Neuronal stem cell (in vitro differentiated cells): Measurements from ENCODE around the gene MGAT4C.

Source experiments
- DNase-seq: peaks from one replicate; pipeline ENCODE4 v3.0.0-alpha.2; 2013; ENCODE audit warnings: low spot score
- H2AFZ ChIP-seq: one replicate; pipeline ENCODE4 v1.6.1; 2013; ENCODE audit warnings: mild to moderate bottlenecking, low read length, inconsistent platforms
- H2AK5ac ChIP-seq: 2 replicates; pipeline ENCODE4 v1.6.1; 2013; ENCODE audit warnings: low read depth, mild to moderate bottlenecking, inconsistent platforms, low read length, moderate library complexity, mixed read lengths
- H2BK120ac ChIP-seq: 2 replicates; pipeline ENCODE4 v1.6.1; 2013; ENCODE audit warnings: low read depth, mild to moderate bottlenecking, inconsistent platforms, low read length, moderate library complexity, mixed read lengths
- H2BK12ac ChIP-seq: one replicate; pipeline ENCODE4 v1.6.1; 2013; ENCODE audit warnings: low read length, inconsistent platforms
- H2BK15ac ChIP-seq: 2 replicates; pipeline ENCODE4 v1.6.1; 2013; ENCODE audit warnings: mild to moderate bottlenecking, low read length, inconsistent platforms, mixed read lengths
- H2BK5ac ChIP-seq: one replicate; pipeline ENCODE4 v1.6.1; 2013; ENCODE audit warnings: inconsistent platforms, mild to moderate bottlenecking, low read length, moderate library complexity
- H3K14ac ChIP-seq: one replicate; pipeline ENCODE4 v1.6.1; 2013; ENCODE audit warnings: low read length, inconsistent platforms
- H3K18ac ChIP-seq: 2 replicates; pipeline ENCODE4 v1.6.1; 2013; ENCODE audit warnings: low read length, inconsistent platforms
- H3K23ac ChIP-seq: 2 replicates; pipeline ENCODE4 v1.6.1; 2013; ENCODE audit warnings: low read depth, mild to moderate bottlenecking, mixed read lengths, low read length, inconsistent platforms; ENCODE audit not compliant: poor library complexity
- H3K27ac ChIP-seq: replicated peaks from 3 replicates; pipeline ENCODE4 v1.5.1; 2013; ENCODE audit warnings: low read length, inconsistent platforms
- H3K27me3 ChIP-seq, 3 experiments: 2 replicates each; pipeline ENCODE4 v1.6.1; 2013; ENCODE audit warnings: low read length in 3 of 3, mild to moderate bottlenecking in 2 of 3, inconsistent platforms in 1 of 3, low read depth in 1 of 3, mixed read lengths in 1 of 3, moderate library complexity in 1 of 3; ENCODE audit not compliant: control insufficient read depth in 3 of 3, insufficient read depth in 3 of 3
- H3K36me3 ChIP-seq, 2 donors: replicated peaks in 1 of 2; 2 replicates each; pipeline ENCODE4 v1.6.1; 2013; ENCODE audit warnings: low read length in 2 of 2; ENCODE audit not compliant: control insufficient read depth in 2 of 2, insufficient read depth in 2 of 2
- H3K4ac ChIP-seq: 2 replicates; pipeline ENCODE4 v1.6.1; 2013; ENCODE audit warnings: inconsistent platforms, mild to moderate bottlenecking, low read length, moderate library complexity
- H3K4me1 ChIP-seq, 2 donors: 1 replicate in 1 of 2; 2 replicates in 1 of 2; pipeline ENCODE4 v1.6.1; 2013; ENCODE audit warnings: low read length in 2 of 2, low read depth in 1 of 2; ENCODE audit not compliant: control insufficient read depth in 2 of 2, insufficient read depth in 1 of 2
- H3K4me2 ChIP-seq: one replicate; pipeline ENCODE4 v1.6.1; 2013; ENCODE audit warnings: mild to moderate bottlenecking, low read length, inconsistent platforms; ENCODE audit not compliant: insufficient read depth, poor library complexity, severe bottlenecking
- H3K4me3 ChIP-seq, 2 donors: 2 replicates each; pipeline ENCODE4 v1.5.1; 2013; ENCODE audit warnings: low read length in 2 of 2, mild to moderate bottlenecking in 2 of 2, inconsistent platforms in 1 of 2, moderate library complexity in 1 of 2
- H3K79me1 ChIP-seq: one replicate; pipeline ENCODE4 v1.6.1; 2013; ENCODE audit warnings: low read depth, mild to moderate bottlenecking, inconsistent platforms, low read length, moderate library complexity
- H3K9ac ChIP-seq: one replicate; pipeline ENCODE4 v1.6.1; 2013; ENCODE audit warnings: mild to moderate bottlenecking, low read depth, low read length, inconsistent platforms; ENCODE audit not compliant: poor library complexity
- H3K9me3 ChIP-seq, 2 donors: replicated peaks in 1 of 2; 2 replicates each; pipeline versions ENCODE3 to v1.6.1; 2013; ENCODE audit warnings: low read length in 2 of 2, mild to moderate bottlenecking in 2 of 2, inconsistent platforms in 1 of 2, low read depth in 1 of 2, mixed read lengths in 1 of 2, moderate library complexity in 1 of 2; ENCODE audit not compliant: control insufficient read depth in 2 of 2, insufficient read depth in 1 of 2
- H4K8ac ChIP-seq: one replicate; pipeline ENCODE4 v1.6.1; 2013; ENCODE audit warnings: low read depth, mild to moderate bottlenecking, inconsistent platforms, low read length, moderate library complexity
- H4K91ac ChIP-seq: one replicate; pipeline ENCODE4 v1.6.1; 2013; ENCODE audit warnings: low read length, low read depth, mild to moderate bottlenecking, inconsistent platforms; ENCODE audit not compliant: poor library complexity
- WGBS, 2 donors: extraction: QIAGEN DNeasy Blood & Tissue Kit; methylation state at CpG; one replicate each; pipeline ENCODE4 v1.1.7; 2013; ENCODE audit warnings: missing lambda C conversion rate in 2 of 2, mixed read lengths in 1 of 2; ENCODE audit not compliant: insufficient read length in 2 of 2, insufficient replicate concordance in 1 of 2; ENCODE audit errors: extremely low coverage in 2 of 2; 5-methylcytosine and 5-hydroxymethylcytosine counted together

MGAT4C gene

DNA sequence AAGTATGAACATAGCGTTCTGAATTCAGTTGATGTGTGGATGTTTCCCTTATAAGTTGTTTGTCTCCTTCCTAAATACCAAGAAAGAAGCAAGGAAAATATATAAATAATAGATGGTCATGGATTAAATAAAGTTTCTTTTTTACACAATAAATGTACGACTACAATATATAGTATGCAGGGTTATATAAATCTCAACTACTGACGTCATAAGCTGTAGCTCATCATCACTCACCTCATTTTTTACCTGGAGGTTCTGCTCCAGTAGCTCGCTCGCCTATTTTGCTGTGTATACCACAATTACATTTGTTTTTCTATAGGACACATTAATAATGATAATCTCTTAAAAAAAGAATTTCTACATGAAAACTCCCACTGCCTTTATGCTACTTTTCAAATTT, 272.6 kb downstream of the MGAT4C start:
- no peaks in the 10 kb centered on the region for H3K4me1 ChIP-seq
- H3K23ac ChIP-seq = no peak overlapping the region
- no CpG with 5 or more reads among the region's 5 CpGs for WGBS, 2 donors

DNA sequence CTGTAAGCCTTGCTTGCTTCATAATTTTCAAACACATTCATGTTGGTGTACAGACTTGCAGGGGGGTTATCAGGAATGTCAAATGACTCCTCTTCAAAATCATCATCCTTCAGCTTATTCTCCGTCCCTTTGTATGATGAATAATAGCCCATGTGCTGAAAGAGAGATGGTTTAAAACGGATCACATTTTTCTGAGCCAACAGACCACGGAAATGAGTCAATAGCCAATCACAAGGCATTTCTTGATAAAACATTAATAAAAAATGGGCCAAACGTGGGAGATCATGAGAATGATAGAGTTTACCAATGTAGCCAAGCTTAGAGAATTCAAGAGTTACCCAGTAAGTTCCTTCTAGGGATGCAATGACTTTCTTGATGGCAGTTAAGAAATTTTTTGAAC, 276.6 kb downstream of the MGAT4C start:
- WGBS, 2 donors = no CpG with 5 or more reads among the region's 4 CpGs
- H2AFZ ChIP-seq = no peak overlapping the region

More for the DNA sequence above, 272.6 kb downstream of the MGAT4C start:
- Histone ChIP-seq H4K8ac (no peak overlapping the region), H3K18ac (no peak overlapping the region), H3K79me1 (no peaks in the 10 kb centered on the region), H3K4me3 (no peak overlapping the region), H4K91ac (no peak overlapping the region), H3K4ac (no peak overlapping the region), H2AK5ac (no peak overlapping the region), H3K27ac (no peak overlapping the region), H2BK5ac (no peak overlapping the region), H3K14ac (no peak overlapping the region), H3K9ac (no peak overlapping the region), H3K4me2 (no peak overlapping the region), H3K9me3 (no peaks in the 10 kb centered on the region), H2BK12ac (no peak overlapping the region), H2BK120ac (no peak overlapping the region), H3K27me3 (no peaks in the 10 kb centered on the region), H3K36me3 (no peaks in the 10 kb centered on the region), H2AFZ (no peak overlapping the region), H2BK15ac (no peak overlapping the region)
- no peak for DNase-seq

DNA sequence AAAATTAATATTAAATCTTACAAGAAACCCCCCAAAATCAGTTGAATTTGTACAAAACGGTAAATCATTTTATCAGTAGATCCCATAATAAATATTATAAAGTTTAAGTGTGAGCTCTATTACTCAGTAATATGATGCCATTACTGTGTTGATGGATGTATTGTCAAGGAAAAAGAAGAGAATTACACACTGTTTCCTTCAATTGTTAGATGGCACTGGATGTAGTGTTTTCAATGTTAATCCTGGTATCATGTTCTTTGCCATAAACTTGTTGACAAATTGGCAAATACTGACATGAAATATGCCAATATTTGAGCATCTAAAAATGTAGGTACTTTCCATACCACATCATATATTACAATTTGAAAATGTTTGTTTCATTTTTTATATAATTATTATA, 280.5 kb downstream of the MGAT4C start:
- Histone ChIP-seq H3K4me3 (no peak overlapping the region), H3K9me3 (no peaks in the 10 kb centered on the region), H3K79me1 (no peaks in the 10 kb centered on the region), H2BK15ac (no peak overlapping the region), H2BK5ac (no peak overlapping the region), H3K4me2 (no peak overlapping the region), H3K27me3 (no peaks in the 10 kb centered on the region), H3K14ac (no peak overlapping the region), H3K4me1 (no peaks in the 10 kb centered on the region), H2BK120ac (no peak overlapping the region), H4K8ac (no peak overlapping the region), H2BK12ac (no peak overlapping the region), H3K36me3 (no peaks in the 10 kb centered on the region), H2AFZ (no peak overlapping the region), H3K4ac (no peak overlapping the region), H3K18ac (no peak overlapping the region), H4K91ac (no peak overlapping the region), H3K23ac (no peak overlapping the region), H3K9ac (no peak overlapping the region), H3K27ac (no peak overlapping the region), H2AK5ac (no peak overlapping the region)
- DNase-seq = no peak
- no CpG with 5 or more reads among the region's 1 CpG for WGBS, 2 donors

More for the DNA sequence above, 276.6 kb downstream of the MGAT4C start:
- no peak overlapping the region for H3K4ac ChIP-seq
- no peaks in the 10 kb centered on the region for H3K4me1 ChIP-seq
- no peak overlapping the region for H4K91ac ChIP-seq
- no peak overlapping the region for H3K27ac ChIP-seq
- H3K4me3 ChIP-seq = no peak overlapping the region
- no peak overlapping the region for H3K4me2 ChIP-seq
- no peak overlapping the region for H3K23ac ChIP-seq
- no peaks in the 10 kb centered on the region for H3K9me3 ChIP-seq
- H3K18ac ChIP-seq = no peak overlapping the region
- no peaks in the 10 kb centered on the region for H3K79me1 ChIP-seq
- no peaks in the 10 kb centered on the region for H3K27me3 ChIP-seq
- H2AK5ac ChIP-seq = no peak overlapping the region
- no peak overlapping the region for H2BK120ac ChIP-seq
- H3K36me3 ChIP-seq = no peaks in the 10 kb centered on the region
- H4K8ac ChIP-seq = no peak overlapping the region
- no peak overlapping the region for H2BK5ac ChIP-seq
- H3K14ac ChIP-seq = no peak overlapping the region
- no peak overlapping the region for H2BK12ac ChIP-seq
- H3K9ac ChIP-seq = no peak overlapping the region
- no peak overlapping the region for H2BK15ac ChIP-seq
- no peak for DNase-seq

DNA sequence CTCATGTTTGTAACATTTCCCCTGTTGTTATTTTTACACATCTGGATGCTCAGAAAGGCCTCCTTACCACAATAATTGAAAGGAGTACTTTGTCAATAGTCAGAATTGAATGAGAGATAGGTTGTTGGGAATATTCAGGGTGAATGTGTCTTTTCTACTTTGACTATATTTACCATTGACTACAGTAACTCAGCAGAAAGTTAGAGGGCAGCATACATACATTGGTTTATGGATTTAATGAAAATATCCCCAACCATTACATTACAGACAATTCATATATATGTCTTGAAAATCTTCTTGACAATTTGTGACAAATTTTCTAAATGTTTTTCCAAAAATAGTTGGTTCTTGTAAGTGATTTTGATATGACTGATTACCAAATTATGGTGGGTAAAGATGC, 284.4 kb downstream of the MGAT4C start:
- Histone ChIP-seq H3K4me2 (no peak overlapping the region), H3K27me3 (no peaks in the 10 kb centered on the region), H3K36me3 (no peaks in the 10 kb centered on the region), H2BK12ac (no peak overlapping the region), H2BK5ac (no peak overlapping the region), H2BK15ac (no peak overlapping the region), H3K18ac (no peak overlapping the region), H4K8ac (no peak overlapping the region), H3K4me3 (no peak overlapping the region), H3K4ac (no peak overlapping the region), H3K23ac (no peak overlapping the region), H2AK5ac (no peak overlapping the region), H3K9me3 (no peaks in the 10 kb centered on the region), H3K27ac (no peak overlapping the region), H3K9ac (no peak overlapping the region), H3K79me1 (no peaks in the 10 kb centered on the region), H2BK120ac (no peak overlapping the region), H2AFZ (peak overlapping the region; percentile 59), H3K4me1 (no peaks in the 10 kb centered on the region), H3K14ac (no peak overlapping the region), H4K91ac (no peak overlapping the region)
- no peak for DNase-seq
